SK-N-SH (cell line): ENCODE measurements around the gene SETD1B. TPM values are rescaled to one million over a fixed set of nuclear protein-coding genes. Genes with fewer than 3 reads are reported as not detected.

Experiments used
- CTCF ChIA-PET: fragments of 300-600, 350-600 bp; formaldehyde crosslinking; extraction: SDS; loops from one replicate; lab custom pipeline; 2021; lab: Yijun Ruan, JAX
- POLR2A ChIA-PET: fragments of 350-600 bp; sonication (Branson Sonifier 250); formaldehyde crosslinking; extraction: SDS; loops from one replicate; lab custom pipeline; 2020; ENCODE audit warnings: antibody characterized with exemption, inconsistent platforms; lab: Yijun Ruan, JAX
- DNase-seq: peaks from one replicate; pipeline ENCODE4 v3.0.0; 2012
- H2AFZ ChIP-seq: fragments of 200-600 bp; sonication (generic); 2 replicates; pipeline ENCODE4 v1.8.1; 2016; ENCODE audit warnings: antibody characterized with exemption, mild to moderate bottlenecking, low read depth
- H3F3A ChIP-seq: fragments of 200-600 bp; sonication (generic); replicated peaks from 2 replicates; pipeline ENCODE3; 2016; ENCODE audit warnings: antibody characterized with exemption, mild to moderate bottlenecking; ENCODE audit not compliant: insufficient read depth
- H3K27ac ChIP-seq, 2 experiments: fragments of 200-500 bp in 1 of 2; fragments of 200-600 bp in 1 of 2; sonication (Bioruptor generic) in 1 of 2; sonication (generic), shearing (Covaris generic) in 1 of 2; 2 replicates each; pipeline versions ENCODE4 v1.5.1 to v1.6.1; 2014 to 2016; ENCODE audit warnings: low read depth in 2 of 2, inconsistent platforms in 1 of 2, low read length in 1 of 2, mild to moderate bottlenecking in 1 of 2, mixed read lengths in 1 of 2
- H3K27me3 ChIP-seq: fragments of 200-600 bp; sonication (generic), shearing (Covaris generic); 2 replicates; pipeline ENCODE4 v1.6.1; 2016; ENCODE audit warnings: mixed run types; ENCODE audit not compliant: insufficient read depth
- H3K36me3 ChIP-seq, 2 experiments: fragments of 200-500 bp in 1 of 2; fragments of 200-600 bp in 1 of 2; sonication (Bioruptor generic) in 1 of 2; sonication (generic) in 1 of 2; replicated peaks in 1 of 2; 2 replicates each; pipeline versions ENCODE3 to v1.5.1; 2014 to 2016; ENCODE audit warnings: low read length in 1 of 2, mild to moderate bottlenecking in 1 of 2; ENCODE audit not compliant: insufficient read depth in 2 of 2, control insufficient read depth in 1 of 2
- H3K4me1 ChIP-seq, 2 experiments: fragments of 200-500 bp in 1 of 2; fragments of 200-600 bp in 1 of 2; sonication (Bioruptor generic) in 1 of 2; sonication (generic), shearing (Covaris generic) in 1 of 2; 2 replicates each; pipeline versions ENCODE4 v1.5.1 to v1.6.1; 2014 to 2016; ENCODE audit warnings: low read depth in 1 of 2, low read length in 1 of 2, mixed run types in 1 of 2; ENCODE audit not compliant: insufficient read depth in 2 of 2, control insufficient read depth in 1 of 2
- H3K4me2 ChIP-seq: fragments of 200-600 bp; sonication (generic), shearing (Covaris generic); 2 replicates; pipeline ENCODE4 v1.6.1; 2017; ENCODE audit warnings: mixed run types
- H3K4me3 ChIP-seq, 2 experiments: fragments of 200-500 bp in 1 of 2; fragments of 200-600 bp in 1 of 2; sonication (Bioruptor generic) in 1 of 2; sonication (generic), shearing (Covaris generic) in 1 of 2; 2 replicates each; pipeline versions ENCODE4 v1.5.1 to v1.8.1; 2014 to 2016; ENCODE audit warnings: low read depth in 2 of 2, inconsistent platforms in 1 of 2, low read length in 1 of 2, mild to moderate bottlenecking in 1 of 2, mixed read lengths in 1 of 2, moderate library complexity in 1 of 2
- H3K79me2 ChIP-seq: fragments of 200-600 bp; sonication (generic); 2 replicates; pipeline ENCODE4 v1.8.1; 2017; ENCODE audit warnings: mild to moderate bottlenecking; ENCODE audit not compliant: insufficient read depth
- H3K9ac ChIP-seq: fragments of 200-600 bp; sonication (generic); 2 replicates; pipeline ENCODE4 v1.6.1; 2017; ENCODE audit warnings: mixed run types
- H3K9me2 ChIP-seq: fragments of 200-600 bp; sonication (generic); 2 replicates; pipeline ENCODE4 v1.6.1; 2017; ENCODE audit warnings: mixed run types
- H3K9me3 ChIP-seq: fragments of 200-600 bp; sonication (generic); 2 replicates; pipeline ENCODE4 v1.6.1; 2017; ENCODE audit warnings: mixed run types, mild to moderate bottlenecking, moderate library complexity
- H4K20me1 ChIP-seq: fragments of 200-600 bp; sonication (generic); 2 replicates; pipeline ENCODE4 v1.6.1; 2017; ENCODE audit warnings: mild to moderate bottlenecking, mixed run types; ENCODE audit not compliant: insufficient read depth
- CTCF ChIP-seq: fragments of 200-600 bp; sonication (generic); IDR thresholded peaks from 2 replicates; pipeline ENCODE4 v1.6.1; 2017; ENCODE audit warnings: antibody characterized with exemption, mild to moderate bottlenecking, moderate library complexity
- ELF1 ChIP-seq: IDR thresholded peaks from 2 replicates; pipeline ENCODE4 v1.4.0; 2012
- GABPA ChIP-seq: IDR thresholded peaks from 2 replicates; pipeline ENCODE4 v1.4.0; 2012; ENCODE audit warnings: low read depth, mild to moderate bottlenecking
- GATA2 ChIP-seq: sonication (generic); formaldehyde crosslinking; IDR thresholded peaks from 2 replicates; pipeline ENCODE4 v1.5.0; 2020; ENCODE audit warnings: mild to moderate bottlenecking, missing genetic modification reagents
- MXI1 ChIP-seq: IDR thresholded peaks from 2 replicates; pipeline ENCODE4 v1.6.1; 2012; ENCODE audit warnings: mild to moderate bottlenecking, low read depth, low read length, improper control_type of control experiment
- POLR2AphosphoS5 ChIP-seq: IDR thresholded peaks from 2 replicates; pipeline ENCODE4 v1.6.1; 2012; ENCODE audit warnings: low read depth, low read length
- RAD21 ChIP-seq: IDR thresholded peaks from 2 replicates; pipeline ENCODE4 v1.6.1; 2012; ENCODE audit warnings: mild to moderate bottlenecking, low read length
- REST ChIP-seq: IDR thresholded peaks from 2 replicates; pipeline ENCODE4 v1.6.1; 2012; ENCODE audit warnings: mild to moderate bottlenecking, low read depth, low read length, moderate library complexity
- SIN3A ChIP-seq: IDR thresholded peaks from 2 replicates; pipeline ENCODE4 v1.6.1; 2012; ENCODE audit warnings: low read depth, mild to moderate bottlenecking, low read length, moderate library complexity, borderline replicate concordance
- TAF1 ChIP-seq: IDR thresholded peaks from 2 replicates; pipeline ENCODE4 v1.6.1; 2012; ENCODE audit warnings: low read depth, mild to moderate bottlenecking, low read length, moderate library complexity, borderline replicate concordance
- YY1 ChIP-seq: IDR thresholded peaks from 2 replicates; pipeline ENCODE4 v1.4.0; 2012; ENCODE audit warnings: low read depth, mild to moderate bottlenecking
- ZBTB33 ChIP-seq: IDR thresholded peaks from 2 replicates; pipeline ENCODE4 v1.4.0; 2012; ENCODE audit warnings: low read depth, borderline replicate concordance
- WGBS: methylation state at CpG from one replicate; pipeline ENCODE4 v1.1.6; 2017; ENCODE audit warnings: low lambda C conversion rate; 5-methylcytosine and 5-hydroxymethylcytosine counted together
- polyA plus RNA-seq, 3 experiments: library from polyadenylated mRNA; depleted of rRNA; stranded (reverse); fragments of >200 nt; gene quantifications; 2 replicates each; pipeline ENCODE4 v1.2.3, GENCODE V29; 2012

Gene SETD1B
- polyA plus RNA-seq, 1 of the 3 experiments (the other 2 are of a cell fraction), result 2.0 TPM

GRCh38 chr12:121816925-121817647 is 13.3 kb downstream of the SETD1B start:
- H3K9ac ChIP-seq, result no peak overlapping the region
- POLR2A ChIA-PET, result no interaction called here
- no peak overlapping the region for H3K4me2 ChIP-seq
- no peak for TF ChIP-seq SIN3A
- no peak for TF ChIP-seq MXI1
- TF ChIP-seq ZBTB33, result no peak
- no peak for TF ChIP-seq CTCF
- TF ChIP-seq POLR2AphosphoS5, result no peak
- no peak for TF ChIP-seq REST
- no peak for TF ChIP-seq GATA2 (CRISPR knock-in tag)
- no peak for TF ChIP-seq ELF1
- no peak for TF ChIP-seq TAF1
- no peak for TF ChIP-seq RAD21
- no peak for TF ChIP-seq YY1
- no peak for TF ChIP-seq GABPA
- H3K4me3 ChIP-seq, result no peak overlapping the region
- peaks cover 48 to 50% of the 10 kb centered on the region in 2 experiments for H3K36me3 ChIP-seq
- H2AFZ ChIP-seq, result no peak overlapping the region
- DNase-seq, result no peak
- CTCF ChIA-PET, result interaction anchor here (18.3 kb wide), 1 partner anchor 23 kb away, joined by 675 read pairs; the partner anchor contains the start of gene RHOF
- WGBS, result 94% methylated on average over 40 of the region's 47 CpGs
- peaks cover 40% of the 10 kb centered on the region for H3K79me2 ChIP-seq
- no peaks in the 10 kb centered on the region for H3K27me3 ChIP-seq
- H3F3A ChIP-seq, result peaks cover 2% of the 10 kb centered on the region
- no peaks in the 10 kb centered on the region for H3K9me3 ChIP-seq
- H3K4me1 ChIP-seq, result peaks cover 5 to 8% of the 10 kb centered on the region in 2 experiments; a peak in 2 of 4 replicates
- H3K27ac ChIP-seq, result no peak overlapping the region
- peaks cover 21% of the 10 kb centered on the region for H4K20me1 ChIP-seq
- no peaks in the 10 kb centered on the region for H3K9me2 ChIP-seq
